GM21786 (cell line): ENCODE results near the gene CCDC90B.
"Not testable (repeated sequence)": the region's sequence is repeated elsewhere in the genome, so short reads cannot be mapped to it uniquely, and the experiment has no call there.

Experiments used
- ATAC-seq: cut with Tn5 transposase; IDR thresholded peaks from one replicate; pipeline ENCODE4 v1.9.1; 2021; ENCODE audit not compliant: unreplicated experiment

The CCDC90B gene

GRCh38 chr11:83292709-83293456 lies 6.7 kb upstream of the CCDC90B start:
- peak; percentile 62 for ATAC-seq

- ATAC-seq = no peak
Measured at GRCh38 chr11:83287631-83288030, 1.5 kb upstream of the CCDC90B start.

- peak; percentile 37 for ATAC-seq
Measured at GRCh38 chr11:83285151-83285770, 906 bp downstream of the CCDC90B start.

- no peak for ATAC-seq
Measured at GRCh38 chr11:83284501-83285150, 1.5 kb downstream of the CCDC90B start.

- ATAC-seq = no peak
Measured at GRCh38 chr11:83282084-83282716, 4.0 kb downstream of the CCDC90B start.

GRCh38 chr11:83280256-83280655 lies 5.9 kb downstream of the CCDC90B start:
- no peak for ATAC-seq

GRCh38 chr11:83278351-83278750 lies 7.8 kb downstream of the CCDC90B start:
- no peak for ATAC-seq

GRCh38 chr11:83275888-83276641 lies 10.1 kb downstream of the CCDC90B start:
- no peak for ATAC-seq

GRCh38 chr11:83272627-83273026 lies 13.5 kb downstream of the CCDC90B start:
- no peak for ATAC-seq

- not testable (repeated sequence) for ATAC-seq
Measured at GRCh38 chr11:83271734-83272133, 14.4 kb downstream of the CCDC90B start.

GRCh38 chr11:83269080-83269479 lies 17.1 kb downstream of the CCDC90B start:
- ATAC-seq = not testable (repeated sequence)

GRCh38 chr11:83265331-83265730 lies 20.8 kb downstream of the CCDC90B start:
- ATAC-seq = no peak

- no peak for ATAC-seq
Measured at GRCh38 chr11:83259559-83259958, 26.6 kb downstream of the CCDC90B start.

GRCh38 chr11:83257761-83258168 lies 28.4 kb downstream of the CCDC90B start:
- no peak for ATAC-seq

- ATAC-seq = no peak
Measured at GRCh38 chr11:83256602-83257340, 29.4 kb downstream of the CCDC90B start.

- no peak for ATAC-seq
Measured at GRCh38 chr11:83255366-83255765, 30.8 kb downstream of the CCDC90B start.

- ATAC-seq = no peak
Measured at GRCh38 chr11:83252941-83253340, 33.2 kb downstream of the CCDC90B start.

GRCh38 chr11:83252266-83252665 lies 33.9 kb downstream of the CCDC90B start:
- ATAC-seq = no peak

GRCh38 chr11:83249972-83250593 lies 36.1 kb downstream of the CCDC90B start:
- peak; percentile 51 for ATAC-seq

- ATAC-seq = no peak
Measured at GRCh38 chr11:83249445-83249844, 36.7 kb downstream of the CCDC90B start.
